A673 (cell line): ENCODE data around the gene KDM3A. TPM values are rescaled to one million over a fixed set of nuclear protein-coding genes. Genes with fewer than 3 reads are reported as not detected.

Experiments used
- BruUV-seq: library from RNA; stranded (reverse); fragments of 400-500 nt; replicated peaks from 2 replicates; lab custom pipeline; 2021; lab: Mats Ljungman, UMichigan
- CTCF ChIA-PET: fragments of 300-600 bp; sonication (Branson Sonifier 250); formaldehyde crosslinking; loops from one replicate; lab custom pipeline; 2022; ENCODE audit warnings: antibody characterized with exemption; lab: Charles Lee
- POLR2A ChIA-PET: fragments of 300-600 bp; sonication (Branson Sonifier 250); formaldehyde crosslinking; loops from one replicate; lab custom pipeline; 2022; ENCODE audit warnings: antibody characterized with exemption; ENCODE audit not compliant: low non-redundant PET; lab: Charles Lee
- DNase-seq: peaks from one replicate; pipeline ENCODE4 v3.0.0-alpha.2; 2015; ENCODE audit warnings: low spot score
- H3K27ac ChIP-seq: fragments of 200-600 bp; sonication (generic); 2 replicates; pipeline ENCODE4 v1.5.1; 2016; ENCODE audit warnings: mixed run types, low read depth, mild to moderate bottlenecking, mixed read lengths, antibody characterized with exemption, low read length; ENCODE audit not compliant: poor library complexity, severe bottlenecking
- H3K27me3 ChIP-seq: fragments of 200-600 bp; sonication (generic); replicated peaks from 2 replicates; pipeline ENCODE4 v1.6.1; 2017; ENCODE audit warnings: mixed run types, low read depth, mild to moderate bottlenecking, mixed read lengths, antibody characterized with exemption, low read length; ENCODE audit not compliant: insufficient read depth, poor library complexity
- H3K36me3 ChIP-seq: fragments of 200-600 bp; sonication (generic); 2 replicates; pipeline ENCODE4 v1.6.1; 2016; ENCODE audit warnings: mixed run types, mild to moderate bottlenecking, mixed read lengths, antibody characterized with exemption, low read length; ENCODE audit not compliant: insufficient read depth, poor library complexity, severe bottlenecking
- H3K4me1 ChIP-seq: fragments of 200-600 bp; sonication (generic); 2 replicates; pipeline ENCODE4 v1.6.1; 2017; ENCODE audit warnings: mixed run types, mild to moderate bottlenecking, mixed read lengths, antibody characterized with exemption, low read length; ENCODE audit not compliant: insufficient read depth, poor library complexity, severe bottlenecking
- H3K4me3 ChIP-seq: fragments of 200-600 bp; sonication (generic); 2 replicates; pipeline ENCODE4 v1.5.1; 2016; ENCODE audit warnings: low read depth, mixed run types, mild to moderate bottlenecking, mixed read lengths, low read length; ENCODE audit not compliant: poor library complexity, severe bottlenecking
- H3K9me3 ChIP-seq: fragments of 200-600 bp; sonication (generic); 2 replicates; pipeline ENCODE4 v1.6.1; 2016; ENCODE audit warnings: mixed run types, low read depth, mild to moderate bottlenecking, mixed read lengths, antibody characterized with exemption, low read length; ENCODE audit not compliant: poor library complexity, severe bottlenecking
- EZH2 ChIP-seq: fragments of 200-600 bp; sonication (generic); IDR thresholded peaks from 2 replicates; pipeline ENCODE4 v1.6.1; 2017; ENCODE audit warnings: borderline replicate concordance, low read depth, mild to moderate bottlenecking, mixed read lengths, antibody characterized with exemption, low read length; ENCODE audit not compliant: poor library complexity, severe bottlenecking
- intact Hi-C: fragments of 100-400 bp; cut with micrococcal nuclease; formaldehyde crosslinking; loops from one replicate; pipeline ENCODE4 v1.10.0; 2022; ENCODE audit not compliant: unreplicated experiment
- total RNA-seq: library from RNA; stranded (reverse); gene quantifications from 2 replicates; pipeline ENCODE4 v1.2.3, GENCODE V29; 2021
- TF ChIP-seq, protein P1 (sequence below): fragments of 300-800, 200-600 bp; sonication (generic); conservative IDR thresholded peaks from 2 replicates; pipeline ENCODE4 v1.5.1; 2017; ENCODE audit warnings: low read depth, mild to moderate bottlenecking, antibody characterized with exemption, low read length, moderate library complexity, mixed read lengths

The KDM3A gene
- total RNA-seq, 1 experiment from 2014 or later, result 40.7 TPM

DNA sequence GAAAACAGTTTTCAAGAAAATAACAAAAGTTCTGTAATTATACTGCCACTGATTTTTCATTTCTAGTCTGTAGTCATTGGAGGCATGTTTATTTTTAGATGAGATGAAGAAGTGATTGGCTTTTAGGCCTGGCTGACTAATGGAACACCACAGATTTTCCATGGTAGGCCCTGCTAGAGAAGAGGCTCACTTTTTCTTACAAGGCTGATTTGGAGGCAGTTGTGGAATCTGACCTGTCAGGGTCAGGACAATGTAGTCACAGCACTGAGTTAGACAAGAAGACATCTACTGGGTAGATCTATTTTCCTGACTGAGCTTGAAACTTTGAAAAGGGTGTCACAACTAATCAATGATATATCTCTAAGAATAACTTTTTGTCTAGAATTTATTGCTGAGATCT, 43.9 kb downstream of the KDM3A start:
- Histone ChIP-seq H3K4me1 (no peaks in the 10 kb centered on the region), H3K9me3 (no peaks in the 10 kb centered on the region), H3K36me3 (peaks cover 91% of the 10 kb centered on the region), H3K4me3 (no peak overlapping the region), H3K27me3 (no peaks in the 10 kb centered on the region), H3K27ac (no peak overlapping the region)
- TF ChIP-seq EZH2, result no peak
- TF ChIP-seq, protein P1, sequence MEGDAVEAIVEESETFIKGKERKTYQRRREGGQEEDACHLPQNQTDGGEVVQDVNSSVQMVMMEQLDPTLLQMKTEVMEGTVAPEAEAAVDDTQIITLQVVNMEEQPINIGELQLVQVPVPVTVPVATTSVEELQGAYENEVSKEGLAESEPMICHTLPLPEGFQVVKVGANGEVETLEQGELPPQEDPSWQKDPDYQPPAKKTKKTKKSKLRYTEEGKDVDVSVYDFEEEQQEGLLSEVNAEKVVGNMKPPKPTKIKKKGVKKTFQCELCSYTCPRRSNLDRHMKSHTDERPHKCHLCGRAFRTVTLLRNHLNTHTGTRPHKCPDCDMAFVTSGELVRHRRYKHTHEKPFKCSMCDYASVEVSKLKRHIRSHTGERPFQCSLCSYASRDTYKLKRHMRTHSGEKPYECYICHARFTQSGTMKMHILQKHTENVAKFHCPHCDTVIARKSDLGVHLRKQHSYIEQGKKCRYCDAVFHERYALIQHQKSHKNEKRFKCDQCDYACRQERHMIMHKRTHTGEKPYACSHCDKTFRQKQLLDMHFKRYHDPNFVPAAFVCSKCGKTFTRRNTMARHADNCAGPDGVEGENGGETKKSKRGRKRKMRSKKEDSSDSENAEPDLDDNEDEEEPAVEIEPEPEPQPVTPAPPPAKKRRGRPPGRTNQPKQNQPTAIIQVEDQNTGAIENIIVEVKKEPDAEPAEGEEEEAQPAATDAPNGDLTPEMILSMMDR, result no peak
- intact Hi-C loops, result no loop called here
- ChIA-PET CTCF (no interaction called here), POLR2A (no interaction called here)
- no TSS peak for BruUV-seq
- DNase-seq, result no peak

DNA sequence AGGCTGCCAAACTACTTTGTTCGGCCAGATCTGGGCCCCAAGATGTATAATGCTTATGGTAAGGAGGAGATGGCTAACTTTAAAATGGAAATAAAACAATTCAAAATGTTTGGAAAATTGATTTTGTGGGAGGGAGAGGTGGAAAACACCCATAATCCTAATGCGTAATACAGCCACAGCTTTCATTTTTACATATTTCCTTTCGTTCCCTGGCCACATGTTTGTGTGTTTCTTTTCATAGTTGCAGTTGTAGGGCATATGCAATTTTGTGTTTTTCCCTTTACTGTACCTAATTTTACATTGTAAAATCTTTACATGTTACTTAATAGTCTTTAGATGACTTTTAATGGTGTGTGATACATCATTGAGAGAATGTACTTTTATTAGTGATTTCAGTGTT, 44.6 kb downstream of the KDM3A start:
- no TSS peak for BruUV-seq
- CTCF ChIA-PET, result no interaction called here
- Histone ChIP-seq H3K4me1 (no peaks in the 10 kb centered on the region), H3K9me3 (no peaks in the 10 kb centered on the region), H3K27ac (no peak overlapping the region), H3K4me3 (no peak overlapping the region), H3K36me3 (peaks cover 91% of the 10 kb centered on the region), H3K27me3 (no peaks in the 10 kb centered on the region)
- intact Hi-C loops, result no loop called here
- TF ChIP-seq EZH2, result no peak
- TF ChIP-seq, protein P1, result no peak
- POLR2A ChIA-PET, result no interaction called here
- no peak for DNase-seq

DNA sequence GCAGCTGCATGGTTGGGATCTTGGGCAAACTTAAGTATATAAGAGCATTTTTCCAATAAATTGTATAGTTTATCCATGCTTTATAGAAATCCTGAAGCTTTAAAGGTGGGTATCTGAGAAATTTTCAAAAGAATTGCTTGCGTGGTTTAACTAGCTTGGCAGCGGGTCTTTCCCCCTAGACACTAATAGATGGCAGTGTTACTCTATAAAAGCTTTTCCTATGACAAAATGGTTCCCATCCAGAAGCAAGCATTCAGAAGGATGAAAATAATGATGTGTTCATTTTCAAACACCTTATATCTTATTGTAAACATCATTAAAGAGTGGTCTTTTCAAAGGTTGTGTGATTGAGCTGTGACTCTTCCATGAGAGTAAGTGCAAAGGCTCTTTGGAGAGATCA, 45.9 kb downstream of the KDM3A start:
- CTCF ChIA-PET, result no interaction called here
- POLR2A ChIA-PET, result no interaction called here
- no peaks in the 10 kb centered on the region for H3K9me3 ChIP-seq

More for the DNA sequence above, 45.9 kb downstream of the KDM3A start:
- H3K27me3 ChIP-seq, result no peaks in the 10 kb centered on the region
- peaks cover 91% of the 10 kb centered on the region for H3K36me3 ChIP-seq
- H3K27ac ChIP-seq, result no peak overlapping the region
- H3K4me1 ChIP-seq, result no peaks in the 10 kb centered on the region
- no peak overlapping the region for H3K4me3 ChIP-seq
- no TSS peak for BruUV-seq
- intact Hi-C loops, result no loop called here
- TF ChIP-seq EZH2, result no peak
- TF ChIP-seq, protein P1, result no peak
- DNase-seq, result no peak
